Suprapubic skin (tissue), 3 donors: ENCODE data around the gene SLC30A3.

Source experiments
- CTCF ChIP-seq, 2 donors: fragments of 200-600 bp in 1 of 2; fragments of 450-650 bp in 1 of 2; sonication (generic) in 1 of 2; IDR thresholded peaks; one replicate each; pipeline ENCODE4 v1.5.1; 2016 to 2019; ENCODE audit warnings: antibody characterized with exemption in 2 of 2, mild to moderate bottlenecking in 1 of 2, moderate library complexity in 1 of 2
- EP300 ChIP-seq: sonication (generic); formaldehyde crosslinking; IDR thresholded peaks from one replicate; pipeline ENCODE4 v1.6.1; 2017; ENCODE audit warnings: antibody characterized with exemption
- POLR2A ChIP-seq, 2 donors: fragments of 450-650 bp; IDR thresholded peaks; one replicate each; pipeline ENCODE4 v1.6.1; 2017; ENCODE audit warnings: antibody characterized with exemption in 2 of 2, mild to moderate bottlenecking in 2 of 2, moderate library complexity in 2 of 2

- TF ChIP-seq CTCF (IDR thresholded peaks at IDR 0.05) (no peak), EP300 (no peak), POLR2A (IDR thresholded peaks at IDR 0.05) (no peak)
Measured at GRCh38 chr2:27261926-27262298, 935 bp downstream of the SLC30A3 start.
